GM12878 (cell line): Measurements from ENCODE around the gene TMEM135. TPM values are rescaled to one million over a fixed set of nuclear protein-coding genes. Genes with fewer than 3 reads are reported as not detected.

Experiments
- ATAC-seq: fragments of 200-7000 bp; cut with Tn5 transposase; 3 replicates; pipeline ENCODE4 v1.9.1; 2020; ENCODE audit warnings: mild to moderate bottlenecking, moderate library complexity
- BruUV-seq: library from RNA; stranded (reverse); fragments of 400-500 nt; replicated peaks from 2 replicates; lab custom pipeline; 2021; lab: Mats Ljungman, UMichigan
- CTCF ChIA-PET: fragments of 300-600 bp; sonication (Branson Sonifier 250); formaldehyde crosslinking; extraction: SDS; loops from one replicate; lab custom pipeline; 2021; ENCODE audit warnings: inconsistent platforms; lab: Yijun Ruan, JAX
- POLR2A ChIA-PET: fragments of 350-600 bp; formaldehyde crosslinking; extraction: SDS; loops from one replicate; lab custom pipeline; 2021; ENCODE audit warnings: inconsistent platforms; lab: Charles Lee
- RAD21 ChIA-PET: fragments of 300-600 bp; sonication (Branson Sonifier 250); formaldehyde crosslinking; loops from one replicate; lab custom pipeline; 2023; ENCODE audit warnings: antibody characterized with exemption; ENCODE audit not compliant: unreplicated experiment; lab: Charles Lee
- SMC1A ChIA-PET: fragments of 300-600 bp; sonication (Branson Sonifier 250); formaldehyde crosslinking; loops from one replicate; lab custom pipeline; 2023; ENCODE audit not compliant: unreplicated experiment, uncharacterized antibody; lab: Charles Lee
- DNase-seq: peaks from one replicate; pipeline ENCODE4 v3.0.0-alpha.2; 2011; ENCODE audit warnings: low read depth, low spot score
- FAIRE-seq: peaks from 3 replicates; lab custom pipeline; 2011; peaks lifted over from hg19 to GRCh38; lab: Jason Lieb, UNC
- H2AFZ ChIP-seq: 2 replicates; pipeline ENCODE4 v1.6.0; 2011; ENCODE audit warnings: low read depth, low read length, control low read depth; ENCODE audit not compliant: control insufficient read depth
- H3K27ac ChIP-seq: 2 replicates; pipeline ENCODE4 v1.5.1; 2011; ENCODE audit warnings: control low read depth; ENCODE audit not compliant: control insufficient read depth, insufficient read depth
- H3K27me3 ChIP-seq, 2 experiments: replicated peaks in 1 of 2; 2 replicates each; pipeline versions ENCODE4 v1.6.0 to v1.6.1; 2011; ENCODE audit warnings: low read length in 1 of 2; ENCODE audit not compliant: control insufficient read depth in 2 of 2, insufficient read depth in 2 of 2
- H3K36me3 ChIP-seq, 2 experiments: 2 replicates each; pipeline ENCODE4 v1.5.1; 2011; ENCODE audit warnings: low read length in 1 of 2; ENCODE audit not compliant: control insufficient read depth in 2 of 2, insufficient read depth in 2 of 2
- H3K4me1 ChIP-seq: 2 replicates; pipeline ENCODE4 v1.6.1; 2011; ENCODE audit warnings: mild to moderate bottlenecking, low read length, moderate library complexity, mixed read lengths; ENCODE audit not compliant: control insufficient read depth, insufficient read depth
- H3K4me2 ChIP-seq: 2 replicates; pipeline ENCODE4 v1.6.0; 2011; ENCODE audit warnings: control low read depth; ENCODE audit not compliant: control insufficient read depth, insufficient read depth
- H3K4me3 ChIP-seq: fragments of 200-600 bp; sonication (generic); 2 replicates; pipeline ENCODE4 v1.5.1; 2016
- H3K79me2 ChIP-seq: 2 replicates; pipeline ENCODE4 v1.6.0; 2011; ENCODE audit warnings: low read length; ENCODE audit not compliant: control insufficient read depth, insufficient read depth
- H3K9ac ChIP-seq: 2 replicates; pipeline ENCODE4 v1.8.0; 2011; ENCODE audit warnings: low read length, control low read depth, mixed read lengths; ENCODE audit not compliant: control insufficient read depth, insufficient read depth
- H3K9me3 ChIP-seq: replicated peaks from 3 replicates; pipeline ENCODE4 v1.5.1; 2011; ENCODE audit warnings: mild to moderate bottlenecking, low read length; ENCODE audit not compliant: control insufficient read depth, insufficient read depth
- H4K20me1 ChIP-seq: 2 replicates; pipeline ENCODE4 v1.6.0; 2011; ENCODE audit not compliant: control insufficient read depth, insufficient read depth
- ASH2L ChIP-seq: fragments of 300-600, 200-600 bp; sonication (generic); IDR thresholded peaks from 2 replicates; pipeline ENCODE4 v1.6.1; 2017; ENCODE audit warnings: low read depth, mild to moderate bottlenecking, borderline replicate concordance
- E2F8 ChIP-seq: fragments of 450-650 bp; IDR thresholded peaks from 2 replicates; pipeline ENCODE4 v1.6.1; 2018; ENCODE audit warnings: mild to moderate bottlenecking, low read depth, moderate library complexity; ENCODE audit not compliant: partially characterized antibody
- JUNB ChIP-seq: IDR thresholded peaks from 2 replicates; pipeline ENCODE4 v1.6.1; 2016; ENCODE audit warnings: antibody characterized with exemption, mild to moderate bottlenecking
- NFIC ChIP-seq: IDR thresholded peaks from 2 replicates; pipeline ENCODE4 v1.6.1; 2012; ENCODE audit warnings: low read depth, mild to moderate bottlenecking, inconsistent platforms, low read length, moderate library complexity
- NR2C2 ChIP-seq: IDR thresholded peaks from 2 replicates; pipeline ENCODE4 v1.6.1; 2011; ENCODE audit warnings: borderline replicate concordance, low read depth; ENCODE audit not compliant: control insufficient read depth, insufficient read length
- PAX5 ChIP-seq: IDR thresholded peaks from 2 replicates; pipeline ENCODE4 v1.6.1; 2011; ENCODE audit warnings: low read depth, low read length, borderline replicate concordance
- RFX5 ChIP-seq: IDR thresholded peaks from 2 replicates; pipeline ENCODE4 v1.6.1; 2011; ENCODE audit warnings: low read depth, low read length, improper control_type of control experiment
- SIX5 ChIP-seq: IDR thresholded peaks from 2 replicates; pipeline ENCODE4 v1.6.1; 2011; ENCODE audit warnings: mild to moderate bottlenecking, low read depth, low read length, moderate library complexity; ENCODE audit not compliant: severe bottlenecking
- SMC3 ChIP-seq: IDR thresholded peaks from 2 replicates; pipeline ENCODE4 v1.6.1; 2011; ENCODE audit warnings: low read length, improper control_type of control experiment, borderline replicate concordance
- YY1 ChIP-seq: IDR thresholded peaks from 2 replicates; pipeline ENCODE4 v1.6.1; 2011; ENCODE audit warnings: low read depth, mild to moderate bottlenecking, low read length
- ZNF687 ChIP-seq: fragments of 450-650 bp; IDR thresholded peaks from 2 replicates; pipeline ENCODE4 v1.6.1; 2017; ENCODE audit warnings: mild to moderate bottlenecking, moderate library complexity
- WGBS: methylation state at CpG from one replicate; pipeline ENCODE4 v1.1.6; 2016; ENCODE audit warnings: low lambda C conversion rate; ENCODE audit not compliant: insufficient replicate concordance, insufficient coverage; ENCODE audit errors: missing lambda C conversion rate; 5-methylcytosine and 5-hydroxymethylcytosine counted together
- in situ Hi-C: fragments of 300-500 bp; cut with MboI; formaldehyde crosslinking; loops from 9 replicates; pipeline ENCODE4 v1.14.3; 2018; ENCODE audit warnings: mixed read lengths
- intact Hi-C: fragments of 100-400 bp; cut with micrococcal nuclease; formaldehyde crosslinking; loops from one replicate; pipeline ENCODE4 v1.14.2; 2022; ENCODE audit not compliant: unreplicated experiment
- polyA plus RNA-seq, 11 experiments: library from polyadenylated mRNA; depleted of rRNA in 4 of 11; unstranded in 6 of 11; stranded (reverse) in 5 of 11; fragments of >200 nt; fragmentation: Nextera tagmentation in 4 of 11; fragmentation: Illumina TruSeq in 1 of 11; extraction: Ambion mirVana in 4 of 11; extraction: Trizol in 1 of 11; gene quantifications; 1 replicate in 1 of 11; 2 replicates in 10 of 11; pipeline versions ENCODE4 v1.2.1 to v1.2.3, GENCODE V29; 2011 to 2016; ENCODE audit warnings: inconsistent platforms in 2 of 11, missing spikeins in 2 of 11, low read depth in 1 of 11
- total RNA-seq, 4 experiments: library from RNA; depleted of rRNA in 3 of 4; stranded (reverse); fragments of >200 nt in 3 of 4; fragmentation: Illumina TruSeq in 1 of 4; extraction: Trizol in 1 of 4; gene quantifications; 2 replicates each; pipeline versions ENCODE4 v1.2.1 to v1.2.3, GENCODE V29; 2013 to 2021

Gene TMEM135
- total and polyA plus RNA-seq, 10 of the 15 experiments (the other 5 are each of a cell fraction or from before 2014, with no cell fraction given): 7.2 to 117 (median 12.9) TPM

DNA sequence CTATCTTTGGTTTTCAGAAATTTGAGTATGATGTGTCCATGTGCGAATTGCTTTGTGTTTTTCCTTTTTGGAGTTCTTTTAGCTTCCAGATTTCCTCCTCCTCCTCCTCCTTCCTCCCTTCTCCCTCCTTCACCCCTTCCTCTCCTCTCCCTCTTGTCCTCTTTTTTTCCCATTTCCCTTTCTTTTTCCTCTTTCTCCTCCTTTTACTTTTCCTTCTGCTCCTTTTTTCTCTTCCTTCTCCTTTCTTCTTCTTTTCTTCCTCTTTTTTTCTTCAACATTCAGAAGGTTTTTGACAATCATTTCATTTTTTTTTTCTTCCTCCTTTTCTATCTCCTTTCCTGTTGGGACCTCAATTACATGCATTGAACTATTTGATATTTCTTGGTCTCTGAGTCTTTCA, 104.9 kb downstream of the TMEM135 start:
- Histone ChIP-seq H3K4me3 (no peak overlapping the region), H3K9ac (no peak overlapping the region), H3K4me1 (no peaks in the 10 kb centered on the region), H3K9me3 (no peaks in the 10 kb centered on the region), H3K27me3 (no peaks in the 10 kb centered on the region), H3K79me2 (no peaks in the 10 kb centered on the region), H3K27ac (no peak overlapping the region), H4K20me1 (no peaks in the 10 kb centered on the region), H3K36me3 (no peaks in the 10 kb centered on the region), H2AFZ (no peak overlapping the region), H3K4me2 (no peak overlapping the region)
- BruUV-seq: no TSS peak
- CTCF ChIA-PET: interaction anchor here (1.2 kb wide), 1 partner anchor 20 kb away, joined by 3 read pairs; no protein-coding TSS in a partner anchor
- ATAC-seq (no peak), FAIRE-seq (no peak), DNase-seq (no peak)
- WGBS: 100% methylated on average over 1 of the region's 1 CpG
- in situ Hi-C loops (no loop called here), intact Hi-C loops (no loop called here)
- no peak for TF ChIP-seq SMC3
- POLR2A ChIA-PET: no interaction called here
- SMC1A ChIA-PET: interaction anchor here (0.8 to 1.9 kb wide), 3 partner anchors 19 to 30 kb away, joined by 3 to 5 read pairs (median 4); no protein-coding TSS in a partner anchor
- RAD21 ChIA-PET: no interaction called here

DNA sequence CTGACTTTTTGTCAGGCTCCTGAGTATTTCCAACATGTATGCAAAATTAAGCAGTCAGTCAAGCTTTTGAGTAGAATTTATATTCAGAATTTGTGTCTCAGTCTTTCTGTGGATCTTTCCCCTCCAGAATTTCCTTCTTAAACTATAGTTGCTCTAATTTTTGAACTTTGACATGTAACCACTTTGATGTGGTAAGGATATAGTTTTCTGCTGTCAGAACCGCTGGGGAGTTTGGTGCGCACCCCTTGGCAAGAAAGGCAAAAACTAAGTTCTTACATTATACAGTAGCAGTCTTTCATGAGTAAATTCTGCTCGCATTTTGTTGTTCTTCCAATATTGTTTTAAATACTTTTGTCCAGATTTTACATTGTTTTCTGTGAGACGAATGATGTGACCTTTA, 105.9 kb downstream of the TMEM135 start:
- Histone ChIP-seq H4K20me1 (no peaks in the 10 kb centered on the region), H3K4me2 (no peak overlapping the region), H3K27ac (no peak overlapping the region), H3K36me3 (no peaks in the 10 kb centered on the region), H3K27me3 (no peaks in the 10 kb centered on the region), H2AFZ (no peak overlapping the region), H3K9me3 (no peaks in the 10 kb centered on the region), H3K4me3 (no peak overlapping the region), H3K79me2 (no peaks in the 10 kb centered on the region), H3K9ac (no peak overlapping the region), H3K4me1 (no peaks in the 10 kb centered on the region)
- intact Hi-C loops (no loop called here), in situ Hi-C loops (no loop called here)
- POLR2A ChIA-PET: no interaction called here
- CTCF ChIA-PET: no interaction called here
- SMC1A ChIA-PET: interaction anchor here (0.8 to 1.9 kb wide), 3 partner anchors 20 to 31 kb away, joined by 3 to 5 read pairs (median 4); no protein-coding TSS in a partner anchor
- no peak for DNase-seq
- ATAC-seq: no peak
- WGBS: 98% methylated on average over 4 of the region's 4 CpGs
- no peak for FAIRE-seq
- no TSS peak for BruUV-seq
- RAD21 ChIA-PET: no interaction called here
- TF ChIP-seq PAX5 (no peak), E2F8 (no peak), ZNF687 (no peak), RFX5 (no peak), YY1 (no peak), NR2C2 (no peak), SIX5 (no peak), ASH2L (no peak), NFIC (no peak), JUNB (no peak)
